A549 (cell line): ENCODE measurements around the gene MYOF. TPM values are rescaled to one million over a fixed set of nuclear protein-coding genes. Genes with fewer than 3 reads are reported as not detected.

Experiments
- ATAC-seq, 2 experiments: fragments of 200-7000 bp in 1 of 2; fragments of >200 bp in 1 of 2; cut with Nextera tagmentation in 1 of 2; cut with Tn5 transposase in 1 of 2; 3 replicates each; pipeline versions ENCODE4 v1.8.0 to v1.9.1; 2018 to 2020; ENCODE audit warnings: mild to moderate bottlenecking in 1 of 2, moderate library complexity in 1 of 2
- CTCF ChIA-PET: fragments of 300-600 bp; sonication (Branson Sonifier 250); formaldehyde crosslinking; extraction: SDS; loops from one replicate; lab custom pipeline; 2021; ENCODE audit warnings: antibody characterized with exemption, inconsistent platforms; lab: Yijun Ruan, JAX
- POLR2A ChIA-PET: fragments of 350-600 bp; formaldehyde crosslinking; extraction: SDS; loops from one replicate; lab custom pipeline; 2021; ENCODE audit warnings: antibody characterized with exemption, inconsistent platforms; lab: Yijun Ruan, JAX
- DNase-seq, 2 experiments: peaks; one replicate each; pipeline versions ENCODE4 v3.0.0 to v3.0.0-alpha.2; 2011 to 2016; ENCODE audit warnings: low read depth in 1 of 2, low spot score in 1 of 2
- FAIRE-seq: peaks from 2 replicates; lab custom pipeline; 2011; peaks lifted over from hg19 to GRCh38; lab: Jason Lieb, UNC
- H3K27ac ChIP-seq, 2 experiments: fragments of >200 bp; sonication (Bioruptor Twin); formaldehyde crosslinking; 3 replicates each; pipeline ENCODE4 v1.5.1; 2016 to 2017
- H3K4me1 ChIP-seq: fragments of >200 bp; sonication (Bioruptor Twin); formaldehyde crosslinking; 3 replicates; pipeline ENCODE4 v1.6.1; 2016
- H3K4me2 ChIP-seq: fragments of >200 bp; sonication (Bioruptor Twin); formaldehyde crosslinking; 3 replicates; pipeline ENCODE4 v1.6.1; 2016
- H3K4me3 ChIP-seq: fragments of >200 bp; sonication (Bioruptor Twin); formaldehyde crosslinking; 3 replicates; pipeline ENCODE4 v1.5.1; 2016
- H3K9me3 ChIP-seq: fragments of >200 bp; sonication (Bioruptor Twin); formaldehyde crosslinking; 3 replicates; pipeline ENCODE4 v1.6.1; 2016
- CBX2 ChIP-seq: fragments of 200-600 bp; sonication (generic); IDR thresholded peaks from 2 replicates; pipeline ENCODE4 v1.6.1; 2016; ENCODE audit warnings: low read depth, mild to moderate bottlenecking, borderline replicate concordance
- CBX8 ChIP-seq: fragments of 200-600 bp; sonication (generic); IDR thresholded peaks from 2 replicates; pipeline ENCODE4 v1.6.1; 2016
- CEBPB ChIP-seq, 2 experiments: fragments of >200 bp in 1 of 2; sonication (Bioruptor Twin) in 1 of 2; formaldehyde crosslinking in 1 of 2; IDR thresholded peaks; 2 replicates each; pipeline ENCODE4 v1.6.1; 2012 to 2016
- CHD2 ChIP-seq: fragments of 150-350 bp; IDR thresholded peaks from 2 replicates; pipeline ENCODE4 v1.6.1; 2014; ENCODE audit warnings: low read length; ENCODE audit not compliant: partially characterized antibody
- CHD4 ChIP-seq: fragments of 200-600 bp; sonication (generic); IDR thresholded peaks from 2 replicates; pipeline ENCODE4 v1.6.1; 2016; ENCODE audit warnings: antibody characterized with exemption, mild to moderate bottlenecking, borderline replicate concordance
- EHMT2 ChIP-seq: fragments of 200-600 bp; sonication (generic); IDR thresholded peaks from 2 replicates; pipeline ENCODE4 v1.6.1; 2016; ENCODE audit warnings: antibody characterized with exemption, low read depth, mild to moderate bottlenecking, moderate library complexity
- EP300 ChIP-seq, 2 experiments: fragments of >200 bp; sonication (Bioruptor Twin); formaldehyde crosslinking; IDR thresholded peaks; 2 replicates in 1 of 2; 3 replicates in 1 of 2; pipeline ENCODE4 v1.6.1; 2016 to 2017
- ESRRA ChIP-seq: fragments of 150-350 bp; IDR thresholded peaks from 2 replicates; pipeline ENCODE4 v1.6.1; 2014; ENCODE audit warnings: mild to moderate bottlenecking, low read length, borderline replicate concordance
- FOSB ChIP-seq: fragments of 250-450 bp; sonication (Bioruptor Pico); IDR thresholded peaks from 2 replicates; pipeline ENCODE4 v1.5.0; 2020; ENCODE audit warnings: mild to moderate bottlenecking, moderate library complexity
- FOSL2 ChIP-seq, 2 experiments: fragments of 450-650 bp in 1 of 2; fragments of >200 bp in 1 of 2; sonication (Bioruptor Twin) in 1 of 2; formaldehyde crosslinking; IDR thresholded peaks; 2 replicates each; pipeline versions ENCODE4 v1.5.0 to v1.6.1; 2016 to 2020; ENCODE audit warnings: mild to moderate bottlenecking in 1 of 2, moderate library complexity in 1 of 2
- FOXS1 ChIP-seq: fragments of 250-450 bp; sonication (Bioruptor Pico); IDR thresholded peaks from 2 replicates; pipeline ENCODE4 v1.5.0; 2020; ENCODE audit warnings: mild to moderate bottlenecking, moderate library complexity
- HOXA7 ChIP-seq: fragments of 250-450 bp; sonication (Bioruptor Pico); IDR thresholded peaks from 2 replicates; pipeline ENCODE4 v1.5.0; 2020; ENCODE audit warnings: mild to moderate bottlenecking, moderate library complexity
- JUN ChIP-seq, 2 experiments: fragments of >200 bp; sonication (Bioruptor Twin); formaldehyde crosslinking; IDR thresholded peaks; 2 replicates in 1 of 2; 3 replicates in 1 of 2; pipeline ENCODE4 v1.6.1; 2016 to 2017
- KDM5A ChIP-seq: fragments of 200-600 bp; sonication (generic); IDR thresholded peaks from 2 replicates; pipeline ENCODE4 v1.6.1; 2016; ENCODE audit warnings: antibody characterized with exemption, mild to moderate bottlenecking
- MAFK ChIP-seq: fragments of 450-650 bp; IDR thresholded peaks from 2 replicates; pipeline ENCODE4 v1.6.1; 2014; ENCODE audit not compliant: partially characterized antibody
- MAZ ChIP-seq: fragments of 150-350 bp; IDR thresholded peaks from 2 replicates; pipeline ENCODE4 v1.6.1; 2014; ENCODE audit warnings: antibody characterized with exemption, low read depth, low read length, borderline replicate concordance
- NPAS2 ChIP-seq: fragments of 250-450 bp; sonication (Bioruptor Pico); IDR thresholded peaks from 2 replicates; pipeline ENCODE4 v1.8.0; 2022; ENCODE audit warnings: mild to moderate bottlenecking, moderate library complexity, borderline replicate concordance
- NR3C1 ChIP-seq: fragments of >200 bp; sonication (Bioruptor Twin); formaldehyde crosslinking; IDR thresholded peaks from 3 replicates; pipeline ENCODE4 v1.6.1; 2017
- POLR2AphosphoS2 ChIP-seq: conservative IDR thresholded peaks from 2 replicates; pipeline ENCODE4 v1.6.1; 2012; ENCODE audit warnings: low read length, improper control_type of control experiment, inconsistent platforms
- RARB ChIP-seq: fragments of 250-450 bp; sonication (Bioruptor Pico); IDR thresholded peaks from 2 replicates; pipeline ENCODE4 v1.8.0; 2021; ENCODE audit warnings: mild to moderate bottlenecking, moderate library complexity
- RCOR1 ChIP-seq: fragments of 150-350 bp; IDR thresholded peaks from 2 replicates; pipeline ENCODE4 v1.6.1; 2014; ENCODE audit warnings: antibody characterized with exemption, low read length, low read depth
- SREBF2 ChIP-seq: fragments of 450-650 bp; IDR thresholded peaks from 2 replicates; pipeline ENCODE4 v1.6.1; 2014; ENCODE audit warnings: mild to moderate bottlenecking, moderate library complexity
- WGBS: methylation state at CpG from one replicate; pipeline ENCODE4 v1.1.6; 2017; ENCODE audit errors: missing lambda C conversion rate; 5-methylcytosine and 5-hydroxymethylcytosine counted together
- polyA plus RNA-seq, 4 experiments: library from polyadenylated mRNA; depleted of rRNA in 3 of 4; stranded (reverse); fragments of >200 nt; fragmentation: RNase III in 1 of 4; extraction: RNeasy Plus Mini Kit Qiagen cat#74134 plus additional on column Dnase treatment in 1 of 4; gene quantifications; 2 replicates in 3 of 4; 3 replicates in 1 of 4; pipeline ENCODE4 v1.2.3, GENCODE V29; 2011 to 2017
- TF ChIP-seq, protein P1 (sequence below): fragments of 150-350 bp; IDR thresholded peaks from 2 replicates; pipeline ENCODE4 v1.6.1; 2014; ENCODE audit warnings: low read depth, mild to moderate bottlenecking, low read length
- TF ChIP-seq, protein P2 (sequence below): fragments of 250-450 bp; sonication (Bioruptor Pico); IDR thresholded peaks from 2 replicates; pipeline ENCODE4 v1.5.0; 2020; ENCODE audit warnings: low read depth, mild to moderate bottlenecking, moderate library complexity
- TF ChIP-seq, protein P3 (sequence below): IDR thresholded peaks from 2 replicates; pipeline ENCODE4 v1.6.1; 2012; ENCODE audit warnings: low read depth, borderline replicate concordance
- TF ChIP-seq, protein P4 (sequence below): fragments of >200 bp; sonication (Bioruptor Twin); formaldehyde crosslinking; IDR thresholded peaks from 3 replicates; pipeline ENCODE4 v1.6.1; 2016

Gene MYOF
- polyA plus RNA-seq, 2 of the 4 experiments (the other 2 are of a cell fraction): 190 to 265 TPM

DNA sequence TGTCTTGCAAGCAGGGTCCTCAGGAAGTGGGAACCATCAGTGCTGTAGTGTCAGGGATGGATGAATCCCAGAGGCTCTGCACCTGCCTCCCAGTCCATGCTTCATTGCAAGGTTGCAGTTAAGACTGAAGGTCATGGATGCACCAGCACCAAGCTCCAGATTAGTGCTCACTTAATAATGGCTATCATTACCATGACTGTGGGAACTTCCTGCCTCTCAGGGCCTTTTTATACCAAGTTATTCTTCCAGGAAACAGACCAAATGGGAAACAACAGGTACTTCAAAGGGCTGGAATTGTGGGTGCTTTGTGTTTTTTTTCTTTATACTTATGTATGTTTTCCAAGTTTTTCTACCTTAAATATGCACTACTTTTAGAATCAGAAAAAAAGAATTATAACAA lies 210.8 kb downstream of the MYOF start:
- DNase-seq (no peak), FAIRE-seq (no peak), ATAC-seq (no peak)
- Histone ChIP-seq H3K27ac (no peak overlapping the region), H3K9me3 (peaks cover 16% of the 10 kb centered on the region; the same call in 2 of the 3 replicates), H3K4me3 (no peak overlapping the region), H3K4me1 (no peaks in the 10 kb centered on the region), H3K4me2 (no peak overlapping the region)
- TF ChIP-seq, protein P1, sequence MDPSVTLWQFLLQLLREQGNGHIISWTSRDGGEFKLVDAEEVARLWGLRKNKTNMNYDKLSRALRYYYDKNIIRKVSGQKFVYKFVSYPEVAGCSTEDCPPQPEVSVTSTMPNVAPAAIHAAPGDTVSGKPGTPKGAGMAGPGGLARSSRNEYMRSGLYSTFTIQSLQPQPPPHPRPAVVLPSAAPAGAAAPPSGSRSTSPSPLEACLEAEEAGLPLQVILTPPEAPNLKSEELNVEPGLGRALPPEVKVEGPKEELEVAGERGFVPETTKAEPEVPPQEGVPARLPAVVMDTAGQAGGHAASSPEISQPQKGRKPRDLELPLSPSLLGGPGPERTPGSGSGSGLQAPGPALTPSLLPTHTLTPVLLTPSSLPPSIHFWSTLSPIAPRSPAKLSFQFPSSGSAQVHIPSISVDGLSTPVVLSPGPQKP: no peak
- TF ChIP-seq RCOR1 (no peak), JUN (IDR thresholded peaks at IDR 0.05) (no peak), POLR2AphosphoS2 (no peak), CBX2 (no peak), CBX8 (no peak), SREBF2 (no peak), ESRRA (no peak), MAFK (no peak)
- TF ChIP-seq, protein P2, sequence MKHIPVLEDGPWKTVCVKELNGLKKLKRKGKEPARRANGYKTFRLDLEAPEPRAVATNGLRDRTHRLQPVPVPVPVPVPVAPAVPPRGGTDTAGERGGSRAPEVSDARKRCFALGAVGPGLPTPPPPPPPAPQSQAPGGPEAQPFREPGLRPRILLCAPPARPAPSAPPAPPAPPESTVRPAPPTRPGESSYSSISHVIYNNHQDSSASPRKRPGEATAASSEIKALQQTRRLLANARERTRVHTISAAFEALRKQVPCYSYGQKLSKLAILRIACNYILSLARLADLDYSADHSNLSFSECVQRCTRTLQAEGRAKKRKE (CRISPR knock-in tag): no peak
- TF ChIP-seq, protein P3, sequence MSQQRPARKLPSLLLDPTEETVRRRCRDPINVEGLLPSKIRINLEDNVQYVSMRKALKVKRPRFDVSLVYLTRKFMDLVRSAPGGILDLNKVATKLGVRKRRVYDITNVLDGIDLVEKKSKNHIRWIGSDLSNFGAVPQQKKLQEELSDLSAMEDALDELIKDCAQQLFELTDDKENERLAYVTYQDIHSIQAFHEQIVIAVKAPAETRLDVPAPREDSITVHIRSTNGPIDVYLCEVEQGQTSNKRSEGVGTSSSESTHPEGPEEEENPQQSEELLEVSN: no peak
- CTCF ChIA-PET: interaction anchor here (0.6 to 1.3 kb wide), 3 partner anchors 12 to 191 kb away, joined by 3 to 4 read pairs (median 4); no protein-coding TSS in a partner anchor
- POLR2A ChIA-PET: no interaction called here

DNA sequence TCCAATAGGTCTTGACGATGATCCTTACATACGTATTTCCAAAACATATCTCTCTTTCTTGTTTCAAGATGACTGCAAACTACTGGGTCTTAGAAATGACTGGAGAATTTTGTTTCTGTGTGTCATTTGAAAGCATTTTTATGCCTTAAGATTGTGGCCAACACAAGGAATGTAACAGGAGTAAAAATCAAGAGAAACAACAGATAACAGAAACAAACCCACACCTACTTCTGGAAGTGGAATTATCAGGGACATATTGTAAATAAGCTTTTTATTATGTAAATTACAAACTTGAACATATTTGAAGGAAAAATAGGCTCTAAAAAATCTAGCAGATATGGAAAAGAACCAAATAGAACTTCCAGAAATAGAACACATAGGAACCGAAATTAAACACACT lies 212.9 kb downstream of the MYOF start:
- no peak for FAIRE-seq
- POLR2A ChIA-PET: no interaction called here
- ATAC-seq: no peak
- 90% methylated on average over 3 of the region's 3 CpGs for WGBS
- CTCF ChIA-PET: interaction anchor here (1.1 to 1.3 kb wide), 2 partner anchors 12 to 33 kb away, joined by 3 to 4 read pairs; no protein-coding TSS in a partner anchor
- H3K4me1 ChIP-seq: no peaks in the 10 kb centered on the region
- no peak for TF ChIP-seq HOXA7 (CRISPR knock-in tag)
- TF ChIP-seq EHMT2: no peak
- TF ChIP-seq FOXS1 (CRISPR knock-in tag): no peak
- no peak for TF ChIP-seq NPAS2 (CRISPR knock-in tag)
- no peak for TF ChIP-seq KDM5A
- no peak for TF ChIP-seq EP300 (IDR thresholded peaks at IDR 0.05)
- no peak for TF ChIP-seq CHD4
- TF ChIP-seq, protein P4, sequence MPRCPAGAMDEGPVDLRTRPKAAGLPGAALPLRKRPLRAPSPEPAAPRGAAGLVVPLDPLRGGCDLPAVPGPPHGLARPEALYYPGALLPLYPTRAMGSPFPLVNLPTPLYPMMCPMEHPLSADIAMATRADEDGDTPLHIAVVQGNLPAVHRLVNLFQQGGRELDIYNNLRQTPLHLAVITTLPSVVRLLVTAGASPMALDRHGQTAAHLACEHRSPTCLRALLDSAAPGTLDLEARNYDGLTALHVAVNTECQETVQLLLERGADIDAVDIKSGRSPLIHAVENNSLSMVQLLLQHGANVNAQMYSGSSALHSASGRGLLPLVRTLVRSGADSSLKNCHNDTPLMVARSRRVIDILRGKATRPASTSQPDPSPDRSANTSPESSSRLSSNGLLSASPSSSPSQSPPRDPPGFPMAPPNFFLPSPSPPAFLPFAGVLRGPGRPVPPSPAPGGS: no peak
- TF ChIP-seq SREBF2: no peak
- TF ChIP-seq MAZ: no peak
- TF ChIP-seq FOSB (CRISPR knock-in tag): no peak
- no peak for TF ChIP-seq RARB (CRISPR knock-in tag)
- no peak for TF ChIP-seq JUN (IDR thresholded peaks at IDR 0.05)
- TF ChIP-seq CEBPB (IDR thresholded peaks at IDR 0.05): no peak
- TF ChIP-seq NR3C1: no peak
- TF ChIP-seq CHD2: no peak
- no peak for TF ChIP-seq FOSL2 (IDR thresholded peaks at IDR 0.05)
- no peak for TF ChIP-seq FOSL2 (CRISPR knock-in tag; IDR thresholded peaks at IDR 0.05)
- TF ChIP-seq CBX8: no peak
- TF ChIP-seq MAFK: no peak
- TF ChIP-seq, all 56 proteins: peak for 0
- Histone ChIP-seq H3K27ac (no peak overlapping the region), H3K9me3 (peaks cover 16% of the 10 kb centered on the region; the same call in 2 of the 3 replicates), H3K4me3 (no peak overlapping the region), H3K4me2 (no peak overlapping the region)
- DNase-seq: no peak
